OCI-LY7 (cell line): ENCODE results near the gene SLC35F4.

ENCODE experiments used
- EZH2phosphoT487 ChIP-seq: fragments of 200-600 bp; sonication (generic); IDR thresholded peaks from 2 replicates; pipeline ENCODE4 v1.6.1; 2018; ENCODE audit warnings: low read depth, borderline replicate concordance, mild to moderate bottlenecking, mixed run types, antibody characterized with exemption, low read length, moderate library complexity, mixed read lengths
- TF ChIP-seq, protein P1 (sequence below): fragments of 200-600 bp; sonication (generic); conservative IDR thresholded peaks from 2 replicates; pipeline ENCODE4 v1.5.1; 2014; ENCODE audit warnings: mild to moderate bottlenecking, antibody characterized with exemption, low read length, moderate library complexity, mixed read lengths

DNA sequence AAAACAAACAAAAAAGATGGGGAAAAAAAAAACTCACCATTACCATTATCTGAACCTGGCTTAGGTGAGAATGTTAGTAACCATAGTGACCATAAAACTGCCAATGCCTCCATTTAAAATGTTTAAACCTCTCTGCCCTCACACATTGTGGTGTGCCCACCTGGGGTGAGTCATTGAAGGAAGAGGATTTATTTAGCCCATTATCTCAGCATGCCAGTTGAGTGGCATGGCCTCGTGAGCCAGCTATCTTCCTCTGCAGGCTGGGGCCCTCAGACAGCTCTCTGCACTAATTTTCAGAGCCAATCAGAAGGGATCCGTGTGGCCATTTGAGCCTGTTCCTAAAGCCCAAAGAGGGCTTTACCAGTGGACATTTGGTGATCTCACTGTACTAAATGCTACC, 290.4 kb downstream of the SLC35F4 start:
- TF ChIP-seq EZH2phosphoT487, result no peak
- TF ChIP-seq, protein P1, sequence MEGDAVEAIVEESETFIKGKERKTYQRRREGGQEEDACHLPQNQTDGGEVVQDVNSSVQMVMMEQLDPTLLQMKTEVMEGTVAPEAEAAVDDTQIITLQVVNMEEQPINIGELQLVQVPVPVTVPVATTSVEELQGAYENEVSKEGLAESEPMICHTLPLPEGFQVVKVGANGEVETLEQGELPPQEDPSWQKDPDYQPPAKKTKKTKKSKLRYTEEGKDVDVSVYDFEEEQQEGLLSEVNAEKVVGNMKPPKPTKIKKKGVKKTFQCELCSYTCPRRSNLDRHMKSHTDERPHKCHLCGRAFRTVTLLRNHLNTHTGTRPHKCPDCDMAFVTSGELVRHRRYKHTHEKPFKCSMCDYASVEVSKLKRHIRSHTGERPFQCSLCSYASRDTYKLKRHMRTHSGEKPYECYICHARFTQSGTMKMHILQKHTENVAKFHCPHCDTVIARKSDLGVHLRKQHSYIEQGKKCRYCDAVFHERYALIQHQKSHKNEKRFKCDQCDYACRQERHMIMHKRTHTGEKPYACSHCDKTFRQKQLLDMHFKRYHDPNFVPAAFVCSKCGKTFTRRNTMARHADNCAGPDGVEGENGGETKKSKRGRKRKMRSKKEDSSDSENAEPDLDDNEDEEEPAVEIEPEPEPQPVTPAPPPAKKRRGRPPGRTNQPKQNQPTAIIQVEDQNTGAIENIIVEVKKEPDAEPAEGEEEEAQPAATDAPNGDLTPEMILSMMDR, result no peak
